Limb (tissue), 2 donors: ENCODE measurements around the gene ATP1A3.

Experiments
- DNase-seq, 2 donors: peaks; one replicate each; pipeline ENCODE4 v3.0.0-alpha.2; 2016; ENCODE audit errors: extremely low spot score in 2 of 2

Gene ATP1A3

GRCh38 chr19:41929536-41930071 lies 64.4 kb downstream of the ATP1A3 start:
- DNase-seq: no peak

- no peak for DNase-seq
Measured at GRCh38 chr19:41928754-41929535, 65.1 kb downstream of the ATP1A3 start.

- no peak for DNase-seq
Measured at GRCh38 chr19:41928221-41928683, 65.8 kb downstream of the ATP1A3 start, which contains the start of gene ERFL. Gene ERFL, minus strand, starts transcription at chr19:41928449. Its CDS starts 15,530 bp downstream, at chr19:41912919.

- no peak for DNase-seq
Measured at GRCh38 chr19:41927497-41928192, 66.4 kb downstream of the ATP1A3 start.

GRCh38 chr19:41926763-41927496 lies 67.1 kb downstream of the ATP1A3 start:
- DNase-seq: no peak

- no peak for DNase-seq
Measured at GRCh38 chr19:41926028-41926762, 67.8 kb downstream of the ATP1A3 start.

GRCh38 chr19:41925208-41926003 lies 68.6 kb downstream of the ATP1A3 start:
- DNase-seq: no peak

- no peak for DNase-seq
Measured at GRCh38 chr19:41924151-41925145, 69.6 kb downstream of the ATP1A3 start.

- no peak for DNase-seq
Measured at GRCh38 chr19:41923045-41923788, 70.8 kb downstream of the ATP1A3 start.

GRCh38 chr19:41922585-41922984 lies 71.4 kb downstream of the ATP1A3 start:
- DNase-seq: no peak

GRCh38 chr19:41921577-41922576 lies 72.2 kb downstream of the ATP1A3 start:
- DNase-seq: no peak

- no peak for DNase-seq
Measured at GRCh38 chr19:41920882-41921576, 73.0 kb downstream of the ATP1A3 start.

- no peak for DNase-seq
Measured at GRCh38 chr19:41919948-41920712, 73.9 kb downstream of the ATP1A3 start.

- DNase-seq: no peak
Measured at GRCh38 chr19:41918653-41919244, 75.3 kb downstream of the ATP1A3 start.

GRCh38 chr19:41918095-41918494 lies 75.9 kb downstream of the ATP1A3 start:
- no peak for DNase-seq
